ENCODE results near the gene HOXB6. TPM values are rescaled to one million over a fixed set of nuclear protein-coding genes. Genes with fewer than 3 reads are reported as not detected.

The HOXB6 gene
- total RNA-seq, 1 donor from 2014 or later, result not detected

DNA sequence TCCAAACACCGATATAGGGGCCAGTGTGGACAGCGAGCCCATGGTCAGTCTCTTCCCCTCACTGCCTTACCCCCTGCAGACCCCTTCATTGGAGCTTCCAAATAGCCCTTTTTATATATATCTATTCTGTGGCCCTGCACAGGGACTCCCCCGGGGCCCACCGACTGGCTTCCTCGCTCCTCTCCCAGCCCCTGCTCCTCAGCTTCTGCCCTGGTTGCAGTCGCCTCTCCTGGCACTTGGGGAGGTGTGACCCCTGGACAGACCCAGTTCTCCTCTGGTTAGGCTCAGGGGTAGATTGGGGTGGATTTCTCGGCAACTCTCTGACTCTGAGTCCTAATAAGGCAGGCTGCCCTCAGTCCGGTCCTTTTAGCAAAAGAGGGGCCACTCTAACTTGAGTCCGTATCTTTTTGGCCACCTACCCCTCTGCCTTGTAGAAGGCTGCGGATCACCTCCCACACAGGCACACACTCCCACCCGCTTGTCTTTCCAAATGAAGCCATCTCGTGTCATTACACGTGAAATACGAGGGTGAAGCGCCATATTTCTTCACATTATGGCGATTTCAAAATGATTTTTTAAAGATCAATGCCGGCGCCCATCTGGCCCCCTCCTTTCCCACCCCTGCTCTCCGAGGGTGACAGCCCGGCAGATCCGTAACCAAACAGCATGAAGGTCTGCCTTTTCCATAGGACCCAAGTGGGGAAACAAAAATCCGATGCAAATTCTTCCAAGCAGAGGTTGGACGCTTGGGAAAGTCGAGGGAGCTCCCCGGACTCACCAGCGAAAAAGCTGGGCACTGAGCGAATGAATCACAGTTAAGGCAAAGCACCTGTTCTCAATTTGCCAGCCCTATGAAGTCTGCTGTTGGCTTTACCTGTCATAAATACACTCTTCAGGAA, 23.1 kb upstream of the HOXB6 start:
- Mint-ChIP-seq H3K4me1 (ENCODE audit: unreplicated experiment) (peaks cover 5% of the 10 kb centered on the region), H3K4me3 (ENCODE audit: unreplicated experiment) (no peak overlapping the region)

DNA sequence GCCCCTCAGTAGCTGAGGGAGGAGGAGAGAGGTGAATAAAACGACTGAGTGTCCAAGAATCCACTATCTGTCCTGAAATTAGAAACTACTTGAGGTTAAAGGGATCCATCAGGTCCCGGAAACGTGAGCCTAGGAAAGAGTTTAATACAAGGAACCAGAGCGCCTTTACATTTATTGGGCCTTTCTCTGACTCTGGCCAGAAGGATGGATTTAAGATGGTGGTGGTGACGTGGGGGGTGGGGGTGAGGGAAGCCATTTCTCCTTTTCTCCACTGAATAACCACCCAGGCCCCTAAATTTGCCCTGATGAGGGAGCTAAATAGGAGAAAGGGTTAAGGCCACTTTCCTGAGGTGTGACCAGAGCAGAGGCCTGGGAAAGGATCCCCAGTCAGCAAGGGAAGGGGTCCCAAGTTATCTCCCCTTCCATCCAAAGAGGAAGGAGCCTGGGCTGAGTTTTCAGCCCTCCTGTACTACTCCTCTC, 22.4 kb upstream of the HOXB6 start:
- peaks cover 2% of the 10 kb centered on the region for H3K36me3 Mint-ChIP-seq (ENCODE audit: unreplicated experiment)
- DNase-seq (ENCODE audit: extremely low spot score, unreplicated experiment), result no peak
- peaks cover 5% of the 10 kb centered on the region for H3K4me1 Mint-ChIP-seq (ENCODE audit: unreplicated experiment)
- H3K4me3 Mint-ChIP-seq (ENCODE audit: unreplicated experiment), result no peak overlapping the region
- peaks cover 84% of the 10 kb centered on the region for H3K27me3 Mint-ChIP-seq (ENCODE audit: unreplicated experiment)
- H3K9me3 Mint-ChIP-seq (ENCODE audit: unreplicated experiment), result no peaks in the 10 kb centered on the region
- no peak overlapping the region for H3K27ac Mint-ChIP-seq (ENCODE audit: unreplicated experiment)
- TF ChIP-seq, protein P1, sequence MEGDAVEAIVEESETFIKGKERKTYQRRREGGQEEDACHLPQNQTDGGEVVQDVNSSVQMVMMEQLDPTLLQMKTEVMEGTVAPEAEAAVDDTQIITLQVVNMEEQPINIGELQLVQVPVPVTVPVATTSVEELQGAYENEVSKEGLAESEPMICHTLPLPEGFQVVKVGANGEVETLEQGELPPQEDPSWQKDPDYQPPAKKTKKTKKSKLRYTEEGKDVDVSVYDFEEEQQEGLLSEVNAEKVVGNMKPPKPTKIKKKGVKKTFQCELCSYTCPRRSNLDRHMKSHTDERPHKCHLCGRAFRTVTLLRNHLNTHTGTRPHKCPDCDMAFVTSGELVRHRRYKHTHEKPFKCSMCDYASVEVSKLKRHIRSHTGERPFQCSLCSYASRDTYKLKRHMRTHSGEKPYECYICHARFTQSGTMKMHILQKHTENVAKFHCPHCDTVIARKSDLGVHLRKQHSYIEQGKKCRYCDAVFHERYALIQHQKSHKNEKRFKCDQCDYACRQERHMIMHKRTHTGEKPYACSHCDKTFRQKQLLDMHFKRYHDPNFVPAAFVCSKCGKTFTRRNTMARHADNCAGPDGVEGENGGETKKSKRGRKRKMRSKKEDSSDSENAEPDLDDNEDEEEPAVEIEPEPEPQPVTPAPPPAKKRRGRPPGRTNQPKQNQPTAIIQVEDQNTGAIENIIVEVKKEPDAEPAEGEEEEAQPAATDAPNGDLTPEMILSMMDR (IDR thresholded peaks at IDR 0.05), result no peak

More for the DNA sequence above, 23.1 kb upstream of the HOXB6 start:
- DNase-seq (ENCODE audit: extremely low spot score, unreplicated experiment), result no peak
- Mint-ChIP-seq H3K27ac (ENCODE audit: unreplicated experiment) (no peak overlapping the region), H3K27me3 (ENCODE audit: unreplicated experiment) (peaks cover 84% of the 10 kb centered on the region), H3K9me3 (ENCODE audit: unreplicated experiment) (no peaks in the 10 kb centered on the region), H3K36me3 (ENCODE audit: unreplicated experiment) (peaks cover under 1% of the 10 kb centered on the region)
- TF ChIP-seq, protein P1 (IDR thresholded peaks at IDR 0.05), result no peak

DNA sequence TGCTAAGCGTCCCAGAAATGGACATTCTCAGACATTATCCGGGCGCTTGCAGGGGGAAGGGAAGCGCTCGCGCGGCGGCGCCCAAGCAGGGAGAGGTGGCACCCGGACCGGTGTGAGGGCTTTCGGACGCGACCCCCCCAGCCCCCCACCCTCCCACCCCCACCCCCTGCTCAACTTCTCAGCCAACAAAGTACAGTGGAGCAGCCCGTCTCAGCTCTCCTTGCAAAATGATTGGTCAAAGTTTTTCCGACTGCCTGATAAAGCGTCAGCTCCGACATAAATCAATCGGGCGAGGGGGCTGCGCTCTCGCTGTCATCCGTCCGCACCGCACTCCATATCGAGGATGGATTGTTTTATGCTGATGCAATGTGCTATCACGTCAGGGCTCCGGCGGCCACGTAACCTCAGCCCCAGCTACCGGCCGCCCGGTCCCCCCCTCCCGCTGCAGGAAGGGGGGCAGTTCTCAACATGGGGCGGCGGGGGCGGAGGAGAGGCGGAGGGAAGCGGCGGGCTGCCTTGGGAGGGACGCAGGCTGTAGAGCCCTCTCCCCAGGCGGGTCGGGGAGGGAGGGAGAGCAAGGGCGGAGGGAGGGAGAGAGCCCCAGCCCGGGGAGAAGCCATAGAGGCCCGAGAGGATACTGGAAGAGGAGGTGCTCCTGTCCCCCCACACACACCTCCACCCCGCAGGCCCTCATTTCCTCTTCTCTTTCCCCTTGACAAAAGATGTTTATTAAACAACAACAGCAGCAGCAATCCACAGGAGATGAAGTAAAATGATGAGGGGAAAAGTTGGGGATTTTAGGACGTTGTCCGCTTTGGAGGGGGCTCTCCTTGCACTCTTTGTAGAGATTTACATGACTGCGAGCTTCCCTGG, 21.7 kb upstream of the HOXB6 start, which contains the start of gene HOXB9:
HOXB9 (minus strand) TSS at position 114 of the 873 bp plus-strand sequence; CDS start at position 25, 89 bp downstream.
- no peak within 1 kb of the TSS for H3K27ac Mint-ChIP-seq (ENCODE audit: unreplicated experiment)
- peaks cover 5% of the 10 kb centered on the region for H3K4me1 Mint-ChIP-seq (ENCODE audit: unreplicated experiment)
- no peaks in the 10 kb centered on the region for H3K9me3 Mint-ChIP-seq (ENCODE audit: unreplicated experiment)
- TF ChIP-seq, protein P1 (IDR thresholded peaks at IDR 0.05), result no peak
- H3K4me3 Mint-ChIP-seq (ENCODE audit: unreplicated experiment), result peak within 1 kb of the TSS; percentile 62
- peaks cover 2% of the 10 kb centered on the region for H3K36me3 Mint-ChIP-seq (ENCODE audit: unreplicated experiment)
- H3K27me3 Mint-ChIP-seq (ENCODE audit: unreplicated experiment), result peaks cover 84% of the 10 kb centered on the region
- no peak for DNase-seq (ENCODE audit: extremely low spot score, unreplicated experiment)

DNA sequence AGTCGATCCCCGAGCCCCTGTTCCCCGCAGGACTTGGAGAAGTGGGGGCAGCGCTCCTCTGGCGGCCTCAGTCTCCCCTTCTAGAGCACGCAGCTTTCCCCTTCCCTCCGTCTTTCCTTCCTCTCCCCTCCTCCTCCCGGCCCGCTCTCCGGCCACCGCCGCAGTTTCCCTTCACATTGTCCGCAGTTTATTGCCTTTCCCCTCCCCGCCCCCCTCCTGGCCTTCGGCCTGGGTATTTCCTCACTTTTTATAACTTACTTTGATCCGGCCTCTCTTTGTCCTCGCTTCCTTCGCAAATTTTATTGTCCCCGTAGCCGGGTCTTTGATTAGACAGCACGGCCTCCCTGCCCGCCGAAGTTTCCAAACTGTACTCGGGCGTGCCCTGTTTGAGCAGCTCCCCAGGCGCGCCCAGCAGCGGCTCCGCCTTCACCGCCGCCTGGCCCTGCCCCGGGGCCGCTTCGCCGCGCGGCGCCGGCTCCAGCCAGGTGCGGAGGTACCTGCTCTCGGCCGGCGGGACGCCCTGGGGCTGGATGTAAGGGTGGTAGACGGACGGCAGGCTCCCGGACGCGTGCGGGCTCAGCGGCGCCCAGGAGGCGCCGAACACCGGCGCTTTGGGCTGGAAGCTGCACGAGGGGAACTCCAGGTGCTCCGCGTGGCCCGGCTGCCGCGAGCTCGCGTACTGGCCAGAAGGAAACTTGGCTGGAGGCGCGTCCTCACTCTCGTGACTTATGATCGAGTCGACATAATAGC, 20.9 kb upstream of the HOXB6 start:
- Mint-ChIP-seq H3K27me3 (ENCODE audit: unreplicated experiment) (peaks cover 84% of the 10 kb centered on the region), H3K4me1 (ENCODE audit: unreplicated experiment) (peaks cover 5% of the 10 kb centered on the region), H3K27ac (ENCODE audit: unreplicated experiment) (no peak overlapping the region), H3K4me3 (ENCODE audit: unreplicated experiment) (peak overlapping the region; percentile 62), H3K9me3 (ENCODE audit: unreplicated experiment) (no peaks in the 10 kb centered on the region), H3K36me3 (ENCODE audit: unreplicated experiment) (peaks cover 2% of the 10 kb centered on the region)
- TF ChIP-seq, protein P1 (IDR thresholded peaks at IDR 0.05), result no peak
- no peak for DNase-seq (ENCODE audit: extremely low spot score, unreplicated experiment)
